HEK293 (cell line): ENCODE data around the gene TSKU.

Source experiments
- CTCF ChIA-PET: fragments of 350-600 bp; formaldehyde crosslinking; extraction: SDS; loops from one replicate; lab custom pipeline; 2021; ENCODE audit warnings: antibody characterized with exemption; lab: Yijun Ruan, JAX
- POLR2A ChIA-PET: fragments of 300-600 bp; formaldehyde crosslinking; extraction: SDS; loops from one replicate; lab custom pipeline; 2020; ENCODE audit warnings: antibody characterized with exemption, inconsistent platforms; lab: Yijun Ruan, JAX
- H3K27ac ChIP-seq: fragments of 200-500 bp; sonication (Bioruptor generic); 2 replicates; pipeline ENCODE4 v1.5.1; 2014; ENCODE audit warnings: low read depth, low read length, control low read depth, inconsistent platforms; ENCODE audit errors: extremely low read depth
- H3K36me3 ChIP-seq, 2 experiments: fragments of 200-500 bp in 1 of 2; sonication (Bioruptor generic) in 1 of 2; 1 replicate in 1 of 2; 2 replicates in 1 of 2; pipeline ENCODE4 v1.5.1; 2014 to 2017; ENCODE audit warnings: inconsistent platforms in 2 of 2, low read length in 2 of 2; ENCODE audit not compliant: control insufficient read depth in 2 of 2, insufficient read depth in 1 of 2
- H3K4me1 ChIP-seq: fragments of 200-500 bp; sonication (Bioruptor generic); 2 replicates; pipeline ENCODE4 v1.5.1; 2014; ENCODE audit warnings: mild to moderate bottlenecking, low read length, inconsistent platforms; ENCODE audit not compliant: control insufficient read depth, insufficient read depth
- H3K4me3 ChIP-seq: 2 replicates; pipeline ENCODE4 v1.5.1; 2011; ENCODE audit warnings: low read depth, mild to moderate bottlenecking, control low read depth, low read length, moderate library complexity
- H3K9me3 ChIP-seq: fragments of 200-500 bp; sonication (Bioruptor generic); 2 replicates; pipeline ENCODE4 v1.5.1; 2014; ENCODE audit warnings: low read depth, low read length, inconsistent platforms; ENCODE audit not compliant: control insufficient read depth, insufficient read depth
- BCL11B ChIP-seq: fragments of 450-650 bp; formaldehyde crosslinking; IDR thresholded peaks from 2 replicates; pipeline ENCODE4 v1.5.1; 2016; ENCODE audit warnings: low read depth, missing biosample characterization, missing genetic modification characterization
- KLF17 ChIP-seq: fragments of 450-650 bp; formaldehyde crosslinking; IDR thresholded peaks from 2 replicates; pipeline ENCODE4 v1.5.1; 2016; ENCODE audit warnings: missing biosample characterization, missing genetic modification characterization
- KLF8 ChIP-seq: fragments of 450-650 bp; formaldehyde crosslinking; IDR thresholded peaks from 2 replicates; pipeline ENCODE4 v1.5.1; 2016; ENCODE audit warnings: missing biosample characterization, missing genetic modification characterization
- ZFP3 ChIP-seq: fragments of 450-650 bp; formaldehyde crosslinking; IDR thresholded peaks from 2 replicates; pipeline ENCODE4 v1.5.1; 2016; ENCODE audit warnings: low read depth, missing biosample characterization, missing genetic modification characterization
- ZNF211 ChIP-seq: fragments of 450-650 bp; formaldehyde crosslinking; IDR thresholded peaks from 2 replicates; pipeline ENCODE4 v1.5.1; 2016; ENCODE audit warnings: low read depth, missing biosample characterization, missing genetic modification characterization
- ZNF214 ChIP-seq: fragments of 450-650 bp; formaldehyde crosslinking; IDR thresholded peaks from 2 replicates; pipeline ENCODE4 v1.5.1; 2017; ENCODE audit warnings: missing biosample characterization, mild to moderate bottlenecking, missing genetic modification characterization, borderline replicate concordance
- ZNF292 ChIP-seq: fragments of 450-650 bp; formaldehyde crosslinking; IDR thresholded peaks from 2 replicates; pipeline ENCODE4 v1.5.1; 2016; ENCODE audit warnings: low read depth, missing biosample characterization, missing genetic modification characterization, borderline replicate concordance
- ZNF324 ChIP-seq: fragments of 450-650 bp; formaldehyde crosslinking; IDR thresholded peaks from 2 replicates; pipeline ENCODE4 v1.5.1; 2016; ENCODE audit warnings: missing biosample characterization, missing genetic modification characterization
- ZNF404 ChIP-seq: fragments of 450-650 bp; formaldehyde crosslinking; IDR thresholded peaks from 2 replicates; pipeline ENCODE4 v1.5.1; 2017; ENCODE audit warnings: missing biosample characterization, missing genetic modification characterization
- ZNF423 ChIP-seq: fragments of 450-650 bp; formaldehyde crosslinking; IDR thresholded peaks from 2 replicates; pipeline ENCODE4 v1.5.1; 2016; ENCODE audit warnings: missing biosample characterization, missing genetic modification characterization
- ZNF510 ChIP-seq: fragments of 450-650 bp; formaldehyde crosslinking; IDR thresholded peaks from 2 replicates; pipeline ENCODE4 v1.5.1; 2018; ENCODE audit warnings: mild to moderate bottlenecking, missing genetic modification characterization, missing biosample characterization; ENCODE audit not compliant: insufficient replicate concordance
- ZNF626 ChIP-seq: fragments of 450-650 bp; sonication (Bioruptor Pico); formaldehyde crosslinking; IDR thresholded peaks from 2 replicates; pipeline ENCODE4 v1.5.1; 2018; ENCODE audit warnings: missing biosample characterization, missing genetic modification characterization, inconsistent platforms
- ZNF664 ChIP-seq: fragments of 450-650 bp; formaldehyde crosslinking; IDR thresholded peaks from 2 replicates; pipeline ENCODE4 v1.5.1; 2016; ENCODE audit warnings: missing biosample characterization, missing genetic modification characterization
- ZNF747 ChIP-seq: fragments of 450-650 bp; formaldehyde crosslinking; IDR thresholded peaks from 2 replicates; pipeline ENCODE4 v1.5.1; 2016; ENCODE audit warnings: missing biosample characterization, missing genetic modification characterization

The TSKU gene

GRCh38 chr11:76747153-76747914, 35.8 kb upstream of the TSKU start:
- Histone ChIP-seq H3K27ac (no peak overlapping the region), H3K4me3 (no peak overlapping the region), H3K9me3 (no peaks in the 10 kb centered on the region)
- POLR2A ChIA-PET: no interaction called here
- no peak for TF ChIP-seq ZNF214
- no peak for TF ChIP-seq KLF17 (tag by site-specific recombination)
- no peak for TF ChIP-seq ZNF324 (tag by site-specific recombination)
- TF ChIP-seq ZFP3 (tag by site-specific recombination): no peak
- TF ChIP-seq, all 188 proteins: peak for 0
- Histone ChIP-seq H3K4me1 (no peaks in the 10 kb centered on the region), H3K36me3 (no peaks in the 10 kb centered on the region)
- CTCF ChIA-PET: interaction anchor here (0.6 to 0.9 kb wide), 7 partner anchors 14 to 172 kb away, joined by 3 to 4 read pairs (median 3); no protein-coding TSS in a partner anchor

DNA sequence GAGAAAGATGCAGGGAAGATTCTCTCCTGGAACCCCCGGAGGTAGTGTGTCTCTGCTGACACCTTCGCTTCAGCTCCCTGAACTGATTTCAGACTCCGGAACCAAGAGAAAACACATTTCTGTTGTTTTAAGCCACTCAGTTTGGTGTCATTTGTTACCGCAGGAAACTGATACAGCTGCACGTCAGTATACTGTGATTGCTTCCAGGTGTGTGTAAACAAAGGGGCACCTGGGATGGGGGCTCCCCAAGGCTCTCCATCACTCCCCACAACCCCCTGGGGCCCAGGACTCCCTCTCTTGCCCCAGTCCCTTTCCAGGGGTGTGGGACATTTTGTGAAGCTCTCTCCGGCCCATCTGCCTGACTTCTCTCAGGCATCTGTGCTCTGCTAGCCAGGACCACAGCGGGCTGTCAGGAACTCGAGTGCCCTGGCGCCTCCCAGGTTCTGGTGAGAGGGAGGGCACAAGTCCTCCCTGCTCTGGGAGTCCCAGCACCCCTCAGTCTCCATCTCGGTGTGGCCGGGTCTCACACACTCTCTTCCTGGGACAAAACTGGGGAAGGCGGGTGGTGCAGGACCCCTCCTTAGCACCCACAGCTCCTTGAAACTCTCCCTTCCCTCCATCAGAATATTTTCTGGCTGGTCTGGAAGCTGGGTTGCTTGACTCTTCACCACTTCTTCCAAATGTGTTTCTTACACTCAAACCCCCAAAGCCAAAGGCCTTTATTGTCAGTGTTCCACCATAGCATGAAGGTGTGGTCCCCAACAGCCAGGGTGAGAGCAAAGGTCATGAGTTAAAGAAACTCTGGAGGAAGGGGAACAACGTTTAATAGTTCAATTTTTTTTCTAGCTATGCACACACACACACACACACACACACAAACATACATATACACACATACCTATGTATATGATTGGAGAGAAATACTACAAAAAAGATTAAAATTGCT, 35.0 kb upstream of the TSKU start:
- POLR2A ChIA-PET: no interaction called here
- Histone ChIP-seq H3K36me3 (no peaks in the 10 kb centered on the region), H3K4me3 (no peak overlapping the region)
- TF ChIP-seq ZNF510 (tag by site-specific recombination): no peak
- no peak for TF ChIP-seq ZNF664 (tag by site-specific recombination)
- no peak for TF ChIP-seq ZNF404 (tag by site-specific recombination)
- no peak for TF ChIP-seq ZNF292
- TF ChIP-seq KLF8 (tag by site-specific recombination): no peak
- TF ChIP-seq ZNF211 (tag by site-specific recombination): no peak
- TF ChIP-seq BCL11B (tag by site-specific recombination): no peak
- no peak for TF ChIP-seq ZNF423 (tag by site-specific recombination)
- TF ChIP-seq, all 188 proteins: peak for 0
- Histone ChIP-seq H3K4me1 (no peaks in the 10 kb centered on the region), H3K9me3 (no peaks in the 10 kb centered on the region), H3K27ac (no peak overlapping the region)
- CTCF ChIA-PET: interaction anchor here (0.7 to 1.5 kb wide), 4 partner anchors 14 to 172 kb away, joined by 3 to 5 read pairs (median 3); no protein-coding TSS in a partner anchor

DNA sequence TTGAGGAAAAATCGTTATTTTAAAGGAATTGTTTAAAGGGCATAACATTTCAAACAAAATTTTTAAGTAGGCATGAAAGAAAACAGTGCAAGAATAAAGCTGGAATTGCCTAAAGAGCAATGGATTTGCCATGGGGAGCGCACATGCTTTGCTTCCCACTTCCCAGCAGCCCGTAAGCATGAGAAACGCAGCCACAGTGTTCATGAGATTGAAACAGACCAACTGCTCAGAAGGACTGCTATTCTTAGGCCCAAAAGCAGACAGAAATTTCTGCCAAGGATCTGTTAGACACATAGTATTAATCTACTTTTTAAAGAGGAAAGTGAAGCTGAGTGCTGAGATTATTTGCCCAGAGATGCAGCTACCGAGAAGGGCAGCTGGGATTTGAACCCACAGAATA, 34.2 kb upstream of the TSKU start:
- TF ChIP-seq ZNF747: no peak
- Histone ChIP-seq H3K9me3 (no peaks in the 10 kb centered on the region), H3K4me3 (no peak overlapping the region), H3K27ac (no peak overlapping the region), H3K36me3 (no peaks in the 10 kb centered on the region), H3K4me1 (no peaks in the 10 kb centered on the region)
- ChIA-PET POLR2A (no interaction called here), CTCF (interaction anchor here (0.7 to 1.5 kb wide), 3 partner anchors 15 to 171 kb away, joined by 3 to 5 read pairs (median 3); no protein-coding TSS in a partner anchor)

DNA sequence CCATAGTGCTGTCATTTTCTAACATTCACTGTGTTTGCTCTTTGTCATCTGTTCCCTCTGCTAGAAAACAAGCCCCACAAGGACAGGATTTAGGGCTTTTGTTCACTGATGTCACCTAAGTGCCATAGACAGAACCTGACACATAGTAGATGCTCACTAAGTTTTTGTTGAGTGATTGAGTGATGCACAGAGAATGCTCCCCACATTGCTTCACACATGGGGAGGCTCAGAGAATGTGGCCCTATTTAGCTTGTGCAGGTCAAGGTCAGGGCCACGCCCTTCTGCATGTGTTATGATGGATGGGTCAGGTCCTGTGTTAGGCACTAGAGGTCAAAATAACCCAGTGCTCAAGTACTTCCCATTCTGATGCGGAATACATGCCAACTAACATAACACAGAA, 33.1 kb upstream of the TSKU start:
- Histone ChIP-seq H3K27ac (no peak overlapping the region), H3K4me1 (no peaks in the 10 kb centered on the region), H3K4me3 (no peak overlapping the region), H3K36me3 (no peaks in the 10 kb centered on the region), H3K9me3 (no peaks in the 10 kb centered on the region)
- ChIA-PET CTCF (no interaction called here), POLR2A (no interaction called here)
- peak; percentile 66; the same call in 1 of the 2 replicates for TF ChIP-seq ZNF664 (tag by site-specific recombination)
- no peak for TF ChIP-seq ZNF626 (tag by site-specific recombination)
